CD4-positive, alpha-beta T cell treated with Interleukin-6 for 4 hours (primary cell): Measurements from ENCODE around the gene RNF151.
"Not testable (repeated sequence)": the region's sequence is repeated elsewhere in the genome, so short reads cannot be mapped to it uniquely, and the experiment has no call there.

Experiments used
- DNase-seq: peaks from one replicate; pipeline ENCODE4 v3.0.0-alpha.2; 2020; ENCODE audit warnings: mixed read lengths

Gene RNF151, protein sequence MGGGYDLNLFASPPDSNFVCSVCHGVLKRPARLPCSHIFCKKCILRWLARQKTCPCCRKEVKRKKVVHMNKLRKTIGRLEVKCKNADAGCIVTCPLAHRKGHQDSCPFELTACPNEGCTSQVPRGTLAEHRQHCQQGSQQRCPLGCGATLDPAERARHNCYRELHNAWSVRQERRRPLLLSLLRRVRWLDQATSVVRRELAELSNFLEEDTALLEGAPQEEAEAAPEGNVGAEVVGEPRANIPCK

GRCh38 chr16:1966460-1966859 lies at the start of gene RNF151:
Gene RNF151 (plus strand): TSS chr16:1966856. CDS start chr16:1966882, 26 bp downstream.
- no peak for DNase-seq

- DNase-seq: no peak
Measured at GRCh38 chr16:1917056-1917664, 49.5 kb upstream of the RNF151 start.

DNA sequence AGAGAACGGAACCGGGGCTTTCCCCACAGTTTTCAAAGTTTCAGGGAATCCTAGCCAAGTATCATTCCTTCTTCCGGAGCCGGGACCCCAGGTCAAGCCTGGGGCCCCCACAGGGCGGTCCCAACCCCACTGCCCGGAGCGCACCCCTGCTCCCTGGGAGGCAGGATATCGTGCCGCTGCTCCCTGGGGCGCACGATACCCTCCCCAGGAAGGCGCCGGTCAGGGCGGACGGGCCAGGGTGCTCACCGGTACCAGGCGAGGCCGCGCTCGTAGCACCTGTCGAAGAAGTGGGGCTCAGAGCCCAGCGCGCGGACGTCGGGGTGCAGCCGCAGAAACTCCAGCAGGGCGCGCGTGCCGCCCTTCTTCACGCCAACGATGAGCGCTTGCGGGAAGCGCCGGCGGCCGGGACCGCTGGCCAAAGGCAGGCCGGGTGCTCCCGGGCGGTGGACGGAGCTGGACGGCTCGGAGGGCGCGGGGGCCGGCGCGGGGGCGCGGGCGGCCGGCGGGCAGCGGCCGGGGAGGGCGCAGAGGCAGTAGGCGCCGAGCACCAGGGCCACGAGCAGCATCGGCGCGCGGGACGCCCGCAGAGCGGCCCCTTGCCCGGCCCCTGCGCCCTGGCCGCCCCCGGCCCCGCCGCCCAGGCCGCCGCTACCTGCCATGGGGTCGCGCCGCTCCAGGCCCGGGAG lies 48.8 kb upstream of the RNF151 start:
- DNase-seq: no peak

DNA sequence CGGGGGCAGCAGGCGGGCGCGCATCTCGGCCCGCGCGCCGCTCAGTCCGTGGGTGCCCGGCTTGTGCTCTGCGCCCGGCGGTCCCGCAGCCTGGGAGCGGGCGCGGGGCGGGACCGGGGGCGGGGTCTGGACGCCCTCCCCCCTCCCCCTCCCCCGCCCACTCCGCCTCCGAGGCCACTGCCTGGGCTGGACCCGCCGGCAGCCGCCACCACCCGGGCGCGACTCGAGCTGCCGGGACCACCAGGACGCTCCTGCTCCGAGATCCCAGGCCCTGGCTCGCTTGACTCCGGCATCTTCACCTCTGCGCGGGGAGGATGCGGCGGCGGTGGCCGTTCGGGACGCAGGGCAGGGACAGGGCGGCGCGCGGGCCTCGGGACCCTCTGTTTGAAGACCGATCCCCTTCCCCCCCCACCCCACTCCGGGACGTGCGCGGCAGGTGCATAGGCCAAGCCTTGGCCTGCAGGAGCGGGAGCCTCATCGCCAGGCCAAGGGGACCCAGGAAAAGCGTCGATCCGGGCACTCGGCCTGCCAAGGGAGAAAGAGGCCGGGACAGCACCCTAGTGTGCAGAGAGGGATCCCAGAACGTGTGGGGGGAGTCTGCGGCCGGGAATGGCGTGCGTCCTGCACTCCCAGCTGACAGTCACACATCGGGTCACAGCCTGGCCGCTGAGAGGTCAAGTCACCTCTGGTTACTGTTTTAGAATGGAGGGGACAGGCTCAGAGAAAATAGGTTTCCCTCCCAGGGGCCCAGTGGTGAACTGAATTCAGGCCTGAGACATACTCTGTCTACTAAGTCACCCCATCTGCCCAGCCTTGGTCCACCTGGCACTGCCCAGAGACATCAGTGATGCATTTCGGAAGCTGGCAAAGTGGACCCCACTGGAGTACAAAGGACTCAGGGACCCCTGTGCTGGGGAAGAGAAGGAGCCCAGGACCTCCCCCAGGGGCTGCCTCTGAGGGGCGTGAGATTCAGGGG lies 48.0 kb upstream of the RNF151 start, which contains the start of gene HS3ST6:
Gene HS3ST6, minus strand, starts transcription at position 65 of the 976 bp plus-strand sequence. CDS start 92 bp downstream, outside the sequence.
- no peak for DNase-seq

GRCh38 chr16:1919327-1919998 lies 47.2 kb upstream of the RNF151 start:
- DNase-seq: no peak

DNA sequence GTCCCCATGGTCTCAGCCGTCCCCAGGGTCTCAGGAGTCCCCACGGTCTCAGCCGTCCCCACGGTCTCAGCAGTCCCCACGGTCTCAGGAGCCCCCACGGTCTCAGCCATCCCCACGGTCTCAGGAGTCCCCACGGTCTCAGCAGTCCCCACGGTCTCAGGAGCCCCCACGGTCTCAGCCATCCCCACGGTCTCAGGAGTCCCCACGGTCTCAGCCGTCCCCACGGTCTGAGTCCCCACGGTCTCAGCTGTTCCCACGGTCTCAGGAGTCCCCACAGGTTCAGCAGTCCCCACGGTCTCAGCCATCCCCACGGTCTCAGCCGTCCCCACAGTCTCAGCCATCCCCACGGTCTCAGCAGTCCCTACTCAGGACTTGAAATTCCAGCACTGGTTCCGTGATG lies 46.5 kb upstream of the RNF151 start:
- not testable (repeated sequence) for DNase-seq

DNA sequence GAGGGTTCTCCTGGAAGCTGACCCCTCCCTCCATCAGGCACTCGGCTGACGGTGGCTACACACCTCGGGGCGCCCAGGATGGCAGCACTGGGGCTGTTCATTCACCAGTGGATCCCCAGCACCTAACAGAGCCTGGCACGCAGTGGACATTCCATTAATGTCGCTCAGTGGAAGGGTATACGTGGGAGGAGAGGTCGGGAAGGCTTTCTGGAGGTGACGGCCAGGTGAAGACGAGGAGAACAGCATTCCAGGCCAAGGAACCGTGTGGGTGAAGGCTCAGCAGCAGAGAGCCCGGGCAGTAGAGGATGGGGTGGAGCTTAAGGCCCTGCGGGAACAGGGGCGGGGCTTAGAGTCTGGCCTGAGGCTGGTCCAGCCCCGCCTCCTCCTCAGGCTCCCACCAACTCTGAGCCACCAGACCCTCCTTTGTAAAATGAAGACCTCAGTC lies 45.9 kb upstream of the RNF151 start:
- peak; percentile 24 for DNase-seq

DNA sequence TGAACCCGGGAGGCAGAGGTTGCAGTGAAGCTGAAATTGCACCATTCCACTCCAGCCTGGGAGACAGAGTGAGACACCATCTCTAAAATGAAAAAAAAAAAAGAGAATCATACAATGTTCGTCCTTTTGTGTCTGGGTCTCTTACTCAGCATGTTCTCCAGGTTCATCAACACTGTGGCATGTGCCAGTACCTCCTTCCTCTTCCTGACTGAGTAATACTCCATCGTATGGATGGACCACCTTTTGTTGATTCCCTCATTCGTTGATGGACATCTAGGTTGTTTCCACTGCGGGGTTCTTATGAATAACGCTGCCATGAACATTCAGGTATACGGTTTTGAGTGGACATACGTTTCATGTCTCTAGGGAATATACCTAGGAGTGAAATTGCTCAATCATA lies 44.3 kb upstream of the RNF151 start:
- no peak for DNase-seq

GRCh38 chr16:1923299-1924034 lies 43.2 kb upstream of the RNF151 start:
- DNase-seq: peak; percentile 38

DNA sequence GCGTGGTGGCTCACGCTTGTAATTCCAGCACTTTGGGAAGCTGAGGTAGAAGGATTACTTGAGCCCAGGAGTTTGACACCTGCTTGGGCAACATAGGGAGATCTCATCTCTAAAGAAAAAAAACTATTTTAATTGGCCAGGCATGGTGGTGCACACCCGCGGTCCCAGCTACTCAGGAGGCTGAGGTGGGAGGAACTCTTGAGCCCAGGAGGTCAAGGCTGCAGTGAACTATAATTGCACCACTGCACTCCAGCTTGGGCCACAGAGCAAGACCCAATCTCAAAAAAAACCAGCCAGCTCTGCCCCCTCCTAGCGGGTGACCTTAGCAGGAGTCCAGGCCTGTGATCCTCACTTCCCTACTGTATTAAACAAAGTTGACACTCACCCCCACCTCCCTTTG lies 42.6 kb upstream of the RNF151 start:
- DNase-seq: no peak

DNA sequence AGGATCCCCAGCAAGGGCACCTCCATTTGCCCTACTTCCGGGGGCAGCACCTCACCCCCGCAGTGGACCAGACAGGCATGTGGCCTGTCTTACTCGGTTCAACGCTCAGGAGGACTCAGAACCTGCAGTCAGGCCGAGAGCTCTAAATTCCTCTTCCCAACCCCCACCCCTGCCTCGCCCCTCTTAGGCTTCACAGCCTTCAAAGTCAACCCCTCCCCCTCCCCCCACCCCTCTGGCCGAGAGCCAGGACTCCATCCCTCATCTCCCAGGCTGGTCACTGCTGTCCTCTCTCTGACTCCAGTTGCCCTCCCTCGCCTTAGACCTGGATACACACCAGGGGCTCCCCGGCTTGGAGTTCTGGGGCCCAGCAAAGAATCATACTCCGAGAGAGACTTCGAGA lies 40.4 kb upstream of the RNF151 start:
- DNase-seq: no peak

DNA sequence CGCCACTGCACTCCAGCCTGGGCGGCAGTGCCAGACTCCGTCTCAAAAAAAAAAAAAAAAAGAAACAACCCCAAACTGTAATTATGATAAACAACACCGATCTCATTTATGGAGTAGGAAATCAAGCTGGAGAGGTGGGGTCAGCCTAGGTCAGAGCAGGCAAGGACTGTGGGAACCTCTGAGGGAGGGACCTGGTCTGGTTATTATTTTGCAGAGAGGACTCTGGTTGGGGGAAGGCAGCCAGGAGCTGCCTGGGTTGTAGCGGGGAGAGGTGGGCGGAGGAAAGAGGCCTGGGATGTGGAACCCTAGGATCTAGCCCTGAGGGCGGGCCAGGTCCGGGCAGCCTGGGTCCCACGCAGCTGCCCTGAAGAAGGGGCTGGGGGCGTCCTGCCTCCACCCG lies 37.6 kb upstream of the RNF151 start:
- peak; percentile 35 for DNase-seq

GRCh38 chr16:1929578-1930337 lies 36.9 kb upstream of the RNF151 start:
- peak; percentile 93 for DNase-seq

- DNase-seq: no peak
Measured at GRCh38 chr16:1930338-1930720, 36.3 kb upstream of the RNF151 start.

GRCh38 chr16:1932050-1933028 lies 34.3 kb upstream of the RNF151 start:
- no peak for DNase-seq

GRCh38 chr16:1933097-1933661 lies 33.5 kb upstream of the RNF151 start:
- DNase-seq: no peak

DNA sequence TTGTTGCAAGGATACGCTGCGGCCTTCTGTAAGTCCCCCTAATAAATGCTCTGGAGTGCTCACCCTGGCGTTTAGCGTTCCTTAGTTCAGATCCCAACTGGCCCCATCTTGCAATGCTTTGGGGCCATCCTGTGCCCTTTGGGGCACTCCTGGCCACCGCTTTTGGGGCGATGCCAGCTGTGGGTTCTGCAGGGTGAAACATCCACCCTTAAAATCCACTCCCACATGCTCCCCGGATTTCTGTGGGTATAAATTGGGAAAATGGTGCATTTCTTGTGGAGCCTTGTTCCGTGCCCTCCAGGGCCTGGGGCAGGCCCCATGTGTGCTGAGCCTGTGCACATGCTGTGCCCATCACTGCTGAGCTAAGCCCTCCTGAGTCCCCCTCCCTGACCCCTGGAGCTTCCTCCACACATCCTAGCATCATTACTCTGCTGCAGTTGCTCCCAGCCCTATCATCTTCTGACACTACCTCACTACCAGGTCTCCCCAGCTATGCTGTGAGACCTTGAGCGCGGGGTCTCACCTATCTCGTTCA lies 29.6 kb upstream of the RNF151 start:
- DNase-seq: no peak

DNA sequence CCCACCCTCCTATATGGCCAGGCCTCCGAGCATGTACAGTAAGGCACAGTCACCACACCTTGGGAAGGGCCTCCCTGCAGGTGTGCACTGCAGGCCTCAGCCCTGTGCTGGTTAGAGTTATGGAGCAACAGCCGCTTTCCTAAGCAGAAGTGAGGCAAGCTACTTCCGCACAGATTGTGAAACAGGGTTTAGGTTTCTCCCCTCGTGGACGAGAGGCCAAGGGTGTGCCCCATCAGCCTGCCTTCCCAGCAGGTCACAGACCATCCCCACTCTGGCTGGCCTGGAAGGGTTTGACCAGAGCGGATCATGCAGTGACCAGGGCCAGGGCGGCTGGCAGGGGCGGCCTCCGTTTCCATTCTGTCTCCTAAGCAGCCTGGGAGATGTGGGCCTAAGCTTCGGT lies 28.3 kb upstream of the RNF151 start:
- no peak for DNase-seq

DNA sequence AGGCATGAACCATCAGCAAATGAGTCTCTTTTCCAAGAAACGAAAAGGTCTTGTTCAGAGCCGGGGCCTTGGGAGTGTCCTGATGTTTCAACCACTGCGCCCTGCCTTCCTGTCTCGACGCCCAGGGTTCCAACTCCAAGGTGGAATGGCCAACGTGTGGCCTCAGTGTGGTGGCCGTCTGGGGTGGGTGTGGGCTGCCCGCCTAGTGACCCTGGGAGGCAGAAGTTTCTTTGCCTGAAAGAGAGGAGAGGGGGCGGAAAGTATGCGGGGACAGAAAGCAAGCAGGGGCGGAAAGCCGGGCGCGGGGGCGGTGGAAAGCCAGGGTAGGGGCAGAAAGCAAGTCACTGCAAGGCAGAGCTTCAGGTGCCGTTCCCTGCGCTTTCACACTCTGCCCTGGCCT lies 27.7 kb upstream of the RNF151 start:
- no peak for DNase-seq
